Activated CD8-positive, alpha-beta memory T cell treated with anti-CD3 and anti-CD28 coated beads for 36 hours (primary cell): ENCODE results near the gene ISOC2. TPM values are rescaled to one million over a fixed set of nuclear protein-coding genes. Genes with fewer than 3 reads are reported as not detected.
"Not testable (repeated sequence)": the region's sequence is repeated elsewhere in the genome, so short reads cannot be mapped to it uniquely, and the experiment has no call there.

Experiments
- CTCF ChIA-PET: fragments of 350-600 bp; sonication (Branson Sonifier 250); formaldehyde crosslinking; loops from one replicate; lab custom pipeline; 2021; ENCODE audit warnings: antibody characterized with exemption; lab: Charles Lee
- POLR2A ChIA-PET: fragments of 350-600 bp; sonication (Branson Sonifier 250); formaldehyde crosslinking; loops from one replicate; lab custom pipeline; 2021; ENCODE audit warnings: antibody characterized with exemption; lab: Charles Lee
- total RNA-seq, 2 experiments: library from RNA; stranded (reverse); gene quantifications; one replicate each; pipeline ENCODE4 v1.2.3, GENCODE V29; 2021

The ISOC2 gene
- total RNA-seq, 2 experiments from 2014 or later, result 34.4 to 36.6 TPM

DNA sequence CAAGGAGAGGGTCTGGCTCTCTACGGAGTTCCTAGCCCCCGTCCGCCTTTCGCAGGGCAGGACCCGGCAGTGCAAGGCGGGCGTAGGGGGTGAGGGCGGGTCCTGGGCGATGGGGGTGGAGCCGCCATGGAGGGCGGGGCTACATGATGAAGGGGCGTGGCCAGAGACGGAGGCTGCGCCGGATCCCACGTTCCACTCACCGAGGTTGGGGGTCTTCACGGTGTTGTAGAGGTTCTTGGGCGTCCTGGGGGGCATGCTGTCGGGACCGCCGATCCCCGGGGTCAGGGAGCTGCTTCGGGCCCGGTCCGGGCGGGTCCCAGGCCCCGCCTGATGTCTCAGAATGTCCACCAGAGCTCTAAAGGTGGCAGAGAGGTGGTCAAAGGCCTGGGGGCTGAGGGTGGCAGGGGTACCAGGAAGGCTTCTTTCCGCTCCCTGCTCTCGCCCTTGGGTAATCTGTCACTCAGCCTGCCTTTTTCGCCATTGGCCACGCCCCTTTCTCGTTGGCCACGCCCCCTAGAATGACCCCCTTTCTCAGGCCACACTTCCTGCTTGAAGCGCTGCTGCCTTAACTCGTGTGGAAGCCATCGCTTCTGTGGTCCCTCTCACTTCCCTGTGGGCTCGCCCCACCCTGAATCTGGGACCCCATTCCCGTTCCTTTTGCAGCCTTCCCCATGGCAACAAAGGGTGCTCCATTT is 20.9 kb downstream of the ISOC2 start:
- ChIA-PET CTCF (interaction anchor here (1.6 kb wide), 1 partner anchor 13 kb away, joined by 3 read pairs; no protein-coding TSS in a partner anchor), POLR2A (no interaction called here)

DNA sequence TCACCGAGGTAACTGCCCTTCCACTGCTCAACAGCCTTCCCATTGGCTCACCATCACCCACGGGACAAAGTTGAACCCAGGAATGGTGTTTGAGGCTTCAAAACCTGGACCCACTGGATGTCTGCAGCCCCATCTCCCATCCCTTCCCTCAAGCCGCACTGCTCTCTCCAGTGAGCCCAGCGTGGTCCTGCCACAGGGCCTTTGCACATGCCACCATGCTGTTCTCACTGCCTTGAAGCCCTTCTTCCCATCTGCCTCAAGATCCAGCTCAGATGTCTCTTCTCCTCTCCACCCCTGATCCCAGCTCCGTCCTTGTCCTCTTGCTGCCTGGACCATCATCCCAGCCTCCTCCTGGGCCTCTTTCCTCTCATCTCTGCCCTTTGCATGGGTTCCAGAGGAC is 22.4 kb downstream of the ISOC2 start:
- ChIA-PET CTCF (no interaction called here), POLR2A (no interaction called here)

GRCh38 chr19:55437410-55437809 is 24.0 kb downstream of the ISOC2 start:
- ChIA-PET POLR2A (no interaction called here), CTCF (interaction anchor here (1.0 to 1.7 kb wide), 3 partner anchors 30 to 68 kb away, joined by 3 to 6 read pairs (median 5); no protein-coding TSS in a partner anchor)

- POLR2A ChIA-PET, result no interaction called here
- CTCF ChIA-PET, result interaction anchor here (1.0 to 1.7 kb wide), 3 partner anchors 31 to 68 kb away, joined by 3 to 6 read pairs (median 5); no protein-coding TSS in a partner anchor
Measured at GRCh38 chr19:55436847-55437246, 24.6 kb downstream of the ISOC2 start.

- POLR2A ChIA-PET, result no interaction called here
- CTCF ChIA-PET, result interaction anchor here (0.7 kb wide), 1 partner anchor 266 kb away, joined by 3 read pairs; no protein-coding TSS in a partner anchor
Measured at GRCh38 chr19:55435020-55435419, 26.4 kb downstream of the ISOC2 start.

DNA sequence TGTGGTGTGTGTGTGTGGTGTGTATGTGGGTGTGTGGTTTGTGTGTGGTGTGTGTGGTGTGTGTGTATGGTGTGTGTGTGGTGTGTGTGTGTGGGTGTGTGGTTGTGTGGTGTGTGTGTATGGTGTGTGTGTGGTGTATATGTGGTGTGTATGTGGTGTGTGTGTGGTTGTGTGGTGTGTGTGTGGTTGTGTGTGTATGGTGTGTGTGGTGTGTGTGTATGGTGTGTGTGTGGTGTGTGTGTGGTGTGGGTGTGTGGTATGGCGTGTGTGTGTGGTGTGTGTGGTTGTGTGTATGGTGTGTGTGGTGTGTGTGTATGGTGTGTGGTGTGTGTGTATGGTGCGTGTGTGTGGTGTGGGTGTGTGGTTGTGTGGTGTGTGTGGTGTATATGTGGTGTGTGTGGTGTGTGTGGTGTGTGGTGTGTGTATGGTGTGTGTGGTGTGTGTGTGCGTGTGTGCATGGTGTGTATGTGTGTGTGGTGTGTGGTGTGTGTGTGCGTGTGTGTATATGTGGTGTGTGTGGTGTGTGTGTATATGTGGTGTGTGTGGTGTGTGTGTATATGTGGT is 27.0 kb downstream of the ISOC2 start:
- POLR2A ChIA-PET, result no interaction called here
- CTCF ChIA-PET, result no interaction called here

- ChIA-PET POLR2A (no interaction called here), CTCF (no interaction called here)
Measured at GRCh38 chr19:55433292-55433691, 28.1 kb downstream of the ISOC2 start.

DNA sequence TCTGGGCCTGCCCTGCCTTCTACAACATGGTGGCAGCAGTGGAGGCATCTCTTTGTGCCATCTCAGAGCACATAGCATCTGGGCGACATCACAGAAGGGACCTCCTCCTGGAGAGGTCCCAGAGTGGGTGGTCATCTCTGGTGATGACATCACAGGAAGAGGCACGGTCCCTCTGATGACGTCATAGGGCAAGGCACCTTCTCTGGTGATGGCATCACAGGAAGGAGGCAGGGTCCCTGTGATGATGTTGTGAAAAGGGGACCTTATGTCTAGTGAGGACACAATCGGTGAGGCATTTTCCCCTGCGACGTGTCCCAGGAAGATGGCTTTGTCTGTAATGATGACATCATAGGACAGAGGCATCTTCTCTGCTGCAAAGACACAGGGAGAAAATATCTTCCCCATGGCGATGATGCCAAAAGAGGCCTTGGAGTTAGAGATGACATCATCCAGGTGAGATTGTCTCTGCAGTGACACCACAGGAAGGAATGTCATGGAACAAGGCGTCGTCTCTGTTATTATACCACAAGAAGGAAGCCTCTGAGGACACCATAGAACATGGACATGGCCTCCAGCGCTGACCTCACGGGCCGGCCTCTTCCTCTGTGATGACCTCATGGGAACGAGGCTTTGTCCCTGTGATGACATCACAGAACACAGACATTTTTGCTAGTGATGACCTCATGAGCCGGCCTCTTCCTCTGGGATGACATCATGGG is 29.0 kb downstream of the ISOC2 start:
- CTCF ChIA-PET, result no interaction called here
- POLR2A ChIA-PET, result no interaction called here

- ChIA-PET POLR2A (no interaction called here), CTCF (interaction anchor here (0.6 kb wide), 1 partner anchor 76 kb away, joined by 5 read pairs; no protein-coding TSS in a partner anchor)
Measured at GRCh38 chr19:55431183-55431582, 30.3 kb downstream of the ISOC2 start.

GRCh38 chr19:55426042-55426441 is 35.4 kb downstream of the ISOC2 start:
- POLR2A ChIA-PET, result no interaction called here

GRCh38 chr19:55424518-55424917 is 36.9 kb downstream of the ISOC2 start:
- CTCF ChIA-PET, result no interaction called here
- POLR2A ChIA-PET, result no interaction called here

More at GRCh38 chr19:55426042-55426441, 35.4 kb downstream of the ISOC2 start:
- CTCF ChIA-PET, result no interaction called here

GRCh38 chr19:55423225-55424005 is 38.0 kb downstream of the ISOC2 start:
- ChIA-PET POLR2A (interaction anchor here (0.7 kb wide), 1 partner anchor 16 kb away, joined by 6 read pairs; no protein-coding TSS in a partner anchor), CTCF (no interaction called here)

GRCh38 chr19:55421281-55421680 is 40.2 kb downstream of the ISOC2 start:
- CTCF ChIA-PET, result interaction anchor here (0.6 to 3.8 kb wide), 2 partner anchors 119 to 160 kb away, joined by 3 to 16 read pairs; no protein-coding TSS in a partner anchor

GRCh38 chr19:55419624-55420236 is 41.7 kb downstream of the ISOC2 start:
- CTCF ChIA-PET, result interaction anchor here (0.6 to 3.8 kb wide), 4 partner anchors 9 to 278 kb away, joined by 3 to 16 read pairs (median 4); no protein-coding TSS in a partner anchor
- POLR2A ChIA-PET, result no interaction called here

More at GRCh38 chr19:55421281-55421680, 40.2 kb downstream of the ISOC2 start:
- POLR2A ChIA-PET, result not testable (repeated sequence)

DNA sequence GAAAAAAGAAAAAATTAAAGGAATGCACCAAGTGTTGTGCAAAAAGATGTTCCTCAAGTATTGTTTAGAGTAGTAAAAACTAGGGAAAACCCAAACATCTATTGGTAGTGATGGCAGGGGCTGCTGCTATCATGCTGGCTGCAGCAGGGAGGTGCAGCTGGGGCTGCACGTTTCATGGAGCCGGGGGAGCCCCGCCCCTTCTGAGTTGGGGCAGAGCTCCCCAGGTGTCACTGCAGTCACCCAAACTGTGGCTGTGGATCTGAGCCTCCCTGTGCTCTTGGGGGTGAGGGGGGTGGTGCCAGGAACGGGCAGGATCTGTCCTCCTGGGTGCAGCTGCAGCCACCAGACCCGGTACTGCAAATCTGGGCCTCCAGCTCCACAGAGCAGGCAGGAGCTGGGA is 42.3 kb downstream of the ISOC2 start:
- CTCF ChIA-PET, result interaction anchor here (0.6 to 3.8 kb wide), 6 partner anchors 10 to 278 kb away, joined by 3 to 16 read pairs (median 4); no protein-coding TSS in a partner anchor
- POLR2A ChIA-PET, result interaction anchor here (1.0 kb wide), 1 partner anchor 11 kb away, joined by 4 read pairs; no protein-coding TSS in a partner anchor

DNA sequence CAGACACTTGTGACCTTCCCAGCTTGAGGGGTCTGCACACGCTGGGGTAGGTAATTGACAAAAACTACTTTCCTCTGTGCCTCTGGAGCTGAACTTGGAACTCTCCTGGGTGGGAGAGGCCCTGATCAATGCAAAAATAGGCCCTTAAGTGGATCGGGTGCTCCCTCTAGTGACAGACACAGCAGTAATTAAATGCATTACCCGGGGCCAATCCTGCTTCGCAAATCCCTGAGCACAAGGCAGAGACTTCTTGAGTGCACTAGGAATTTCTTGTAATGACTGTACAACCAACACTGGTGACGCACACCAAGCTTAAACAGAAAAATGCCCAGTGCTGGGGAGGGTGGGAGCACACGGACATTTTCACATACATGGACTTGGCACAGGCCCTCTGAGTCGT is 43.3 kb downstream of the ISOC2 start:
- CTCF ChIA-PET, result interaction anchor here (0.7 to 3.8 kb wide), 11 partner anchors 13 to 277 kb away, joined by 3 to 16 read pairs (median 4); partner anchors contain the start of gene KMT5C
- POLR2A ChIA-PET, result interaction anchor here (1.0 kb wide), 2 partner anchors 10 to 33 kb away, joined by 4 read pairs; no protein-coding TSS in a partner anchor

GRCh38 chr19:55410168-55410567 is 51.3 kb downstream of the ISOC2 start:
- CTCF ChIA-PET, result no interaction called here
- POLR2A ChIA-PET, result no interaction called here

DNA sequence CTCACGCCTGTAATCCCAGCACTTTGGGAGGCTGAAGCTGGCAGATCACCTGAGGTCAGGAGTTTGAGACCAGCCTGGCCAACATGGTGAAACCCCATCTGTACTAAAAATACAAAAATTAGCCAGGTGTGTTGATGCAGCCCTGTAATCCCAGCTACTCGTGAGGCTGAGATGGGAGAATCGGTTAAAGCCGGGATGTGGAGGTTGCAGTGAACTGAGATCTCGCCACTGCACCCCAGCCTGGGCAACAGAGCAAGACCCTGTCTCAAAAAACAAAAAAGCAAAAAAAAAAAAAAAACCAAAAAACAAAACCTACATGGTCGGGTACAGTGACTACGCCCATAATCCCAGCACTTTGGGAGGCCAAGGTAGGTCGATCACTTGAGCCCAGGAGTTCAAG is 52.3 kb downstream of the ISOC2 start:
- POLR2A ChIA-PET, result interaction anchor here (1.0 to 1.2 kb wide), 2 partner anchors 25 to 108 kb away, joined by 3 to 4 read pairs; partner anchors contain the start of gene TMEM238
- CTCF ChIA-PET, result interaction anchor here (1.0 to 1.4 kb wide), 3 partner anchors 25 to 107 kb away, joined by 3 to 6 read pairs (median 4); partner anchors contain the start of gene TMEM238
